NCI-H2081 treated with DMSO at 0.1 percent for 48 hours (cell line): ENCODE measurements around the gene GHR.
"Not testable (repeated sequence)": the region's sequence is repeated elsewhere in the genome, so short reads cannot be mapped to it uniquely, and the experiment has no call there.

Experiments used
- DNase-seq: peaks from one replicate; lab custom pipeline; 2025; lab: John Stamatoyannopoulos, UW

The GHR gene

DNA sequence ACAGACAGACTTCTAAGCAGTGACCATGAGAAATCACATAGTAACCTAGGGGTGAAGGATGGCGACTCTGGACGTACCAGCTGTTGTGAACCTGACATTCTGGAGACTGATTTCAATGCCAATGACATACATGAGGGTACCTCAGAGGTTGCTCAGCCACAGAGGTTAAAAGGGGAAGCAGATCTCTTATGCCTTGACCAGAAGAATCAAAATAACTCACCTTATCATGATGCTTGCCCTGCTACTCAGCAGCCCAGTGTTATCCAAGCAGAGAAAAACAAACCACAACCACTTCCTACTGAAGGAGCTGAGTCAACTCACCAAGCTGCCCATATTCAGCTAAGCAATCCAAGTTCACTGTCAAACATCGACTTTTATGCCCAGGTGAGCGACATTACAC lies 295.4 kb downstream of the GHR start:
- DNase-seq: no peak

GRCh38 chr5:42719034-42719433 lies 295.8 kb downstream of the GHR start:
- DNase-seq: no peak

DNA sequence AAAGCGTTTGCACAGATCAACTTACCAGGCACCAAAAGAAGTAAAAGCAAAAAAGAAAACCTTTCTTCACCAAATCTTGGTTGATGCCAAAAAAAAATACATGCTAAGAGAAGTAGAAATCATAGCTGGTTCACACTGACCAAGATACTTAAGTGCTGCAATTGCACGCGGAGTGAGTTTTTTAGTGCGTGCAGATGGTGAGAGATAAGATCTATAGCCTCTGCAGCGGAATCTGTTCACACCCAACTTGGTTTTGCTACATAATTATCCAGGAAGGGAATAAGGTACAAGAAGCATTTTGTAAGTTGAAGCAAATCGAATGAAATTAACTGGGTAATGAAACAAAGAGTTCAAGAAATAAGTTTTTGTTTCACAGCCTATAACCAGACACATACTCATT lies 297.0 kb downstream of the GHR start:
- DNase-seq: no peak

DNA sequence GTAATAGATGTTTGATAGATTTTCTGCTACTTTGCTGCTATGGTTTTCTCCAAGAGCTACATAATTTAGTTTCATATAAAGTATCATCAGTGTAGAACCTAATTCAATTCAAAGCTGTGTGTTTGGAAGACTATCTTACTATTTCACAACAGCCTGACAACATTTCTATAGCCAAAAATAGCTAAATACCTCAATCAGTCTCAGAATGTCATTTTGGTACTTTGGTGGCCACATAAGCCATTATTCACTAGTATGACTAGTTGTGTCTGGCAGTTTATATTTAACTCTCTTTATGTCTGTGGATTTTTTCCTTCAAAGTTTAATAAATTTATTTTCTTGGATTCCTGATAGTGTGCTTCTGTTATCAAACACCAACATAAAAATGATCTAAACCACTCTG lies 298.2 kb downstream of the GHR start:
- no peak for DNase-seq

- not testable (repeated sequence) for DNase-seq
Measured at GRCh38 chr5:42734531-42735058, 311.4 kb downstream of the GHR start.

GRCh38 chr5:42740920-42741319 lies 317.7 kb downstream of the GHR start:
- no peak for DNase-seq

DNA sequence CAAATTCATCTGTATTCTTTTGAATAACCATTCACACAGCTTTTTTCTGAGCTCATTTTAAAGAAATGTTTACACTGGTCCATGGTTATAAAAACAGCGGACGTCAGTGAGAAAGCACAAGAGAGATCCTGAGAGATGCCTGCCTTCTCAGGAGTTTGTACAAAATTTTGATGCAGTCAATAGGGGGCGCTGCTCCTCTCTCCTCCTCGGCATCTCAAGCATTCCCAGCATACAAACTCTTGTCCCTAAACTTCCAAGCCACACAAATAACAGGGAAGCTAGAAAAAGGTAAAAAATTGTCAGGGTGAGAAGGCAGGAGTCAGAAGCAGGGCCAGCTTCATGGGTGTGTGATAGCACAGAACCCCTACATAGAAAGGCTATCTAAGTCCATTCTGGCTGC lies 322.2 kb downstream of the GHR start:
- DNase-seq: no peak

GRCh38 chr5:42745856-42746255 lies 322.6 kb downstream of the GHR start:
- DNase-seq: no peak

GRCh38 chr5:42749020-42749419 lies 325.8 kb downstream of the GHR start:
- no peak for DNase-seq

- DNase-seq: no peak
Measured at GRCh38 chr5:42750507-42750906, 327.3 kb downstream of the GHR start.

DNA sequence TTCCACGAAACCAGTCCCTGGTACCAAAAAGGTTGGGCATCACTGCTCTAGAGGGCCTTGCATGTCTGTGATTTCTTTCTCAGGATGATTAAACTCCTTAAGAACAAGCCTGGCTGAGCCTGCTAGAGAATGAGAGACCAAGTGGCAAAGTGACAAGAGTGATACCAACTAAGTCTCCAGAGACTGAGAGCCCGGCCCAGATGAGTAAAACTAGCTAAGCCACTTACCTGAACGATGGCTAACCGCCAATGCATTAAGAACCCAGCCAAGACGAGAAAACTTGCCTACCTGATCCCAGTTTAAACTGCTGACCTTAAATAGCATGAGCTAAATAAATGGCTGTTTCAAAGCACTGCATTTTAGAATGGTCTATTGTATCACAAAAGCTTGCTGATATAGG lies 327.8 kb downstream of the GHR start:
- no peak for DNase-seq

GRCh38 chr5:42753099-42753498 lies 329.9 kb downstream of the GHR start:
- no peak for DNase-seq

DNA sequence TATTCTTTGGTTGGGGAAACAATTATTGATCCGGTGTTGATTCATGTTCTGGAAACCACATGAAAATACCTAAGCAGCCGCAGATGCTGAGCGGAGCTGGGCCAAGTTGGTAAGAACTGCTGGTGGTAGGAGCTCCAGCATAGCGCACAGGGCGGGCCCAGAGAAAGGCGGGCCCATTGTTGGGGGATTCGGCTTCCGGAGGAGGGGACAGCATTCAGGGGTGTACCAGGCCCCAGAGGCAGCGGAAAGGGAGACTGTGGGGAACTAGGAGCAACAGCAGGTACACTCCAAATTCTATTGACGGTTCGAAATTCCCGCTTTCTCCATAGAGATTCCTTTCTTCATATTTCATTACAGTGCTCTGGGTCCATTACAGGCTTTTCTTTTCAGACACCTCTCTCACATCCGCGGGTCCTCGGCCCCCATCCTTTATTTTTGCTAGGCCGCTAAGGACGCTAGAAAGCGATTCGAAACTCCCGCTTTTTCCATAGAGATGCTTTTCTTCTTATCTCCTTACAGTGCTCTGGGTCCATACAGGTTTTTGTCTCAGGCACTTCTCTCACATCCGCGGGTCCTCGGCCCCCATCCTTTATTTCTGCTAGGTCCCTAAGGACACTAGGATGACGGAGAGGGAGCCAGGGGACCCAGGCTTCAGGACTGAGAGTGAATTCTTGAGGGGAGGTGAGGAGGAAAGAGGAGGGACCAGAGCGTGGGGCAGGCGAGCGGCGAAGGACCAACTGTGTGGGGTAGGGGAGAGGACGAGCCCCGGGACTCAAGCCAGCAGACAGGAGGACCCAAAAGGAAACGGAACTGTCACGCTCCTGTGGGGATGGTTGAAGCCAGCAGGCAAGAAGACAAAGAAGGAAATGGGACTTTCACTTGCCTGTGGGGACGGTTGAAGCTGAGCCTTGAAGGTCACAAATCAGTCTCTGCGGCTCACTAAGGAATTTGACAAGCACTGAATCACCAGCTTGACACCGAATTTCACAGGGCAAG lies 333.7 kb downstream of the GHR start, which contains the start of gene CCDC152:
TSS of gene CCDC152 (plus strand) at position 213 of the 996 bp plus-strand sequence. CDS start 2,304 bp downstream, outside the sequence.
- no peak for DNase-seq

DNA sequence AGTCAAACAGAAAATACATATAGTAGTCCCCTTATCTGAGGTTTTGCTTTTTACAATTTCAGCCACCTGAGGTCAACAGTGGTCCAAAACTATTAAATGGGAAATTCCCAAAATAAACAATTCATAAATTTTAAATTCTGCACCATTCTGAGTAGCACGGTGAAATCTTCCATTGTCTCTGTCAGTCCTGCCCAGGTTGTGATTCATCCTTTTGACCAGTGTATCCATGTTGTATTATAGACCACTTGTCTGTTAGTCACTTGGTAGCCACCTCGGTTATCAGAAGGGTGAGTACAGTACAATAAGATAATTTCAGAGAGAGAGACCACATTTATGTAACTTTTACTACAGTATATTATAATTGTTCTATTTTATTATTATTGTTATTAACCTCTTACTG lies 336.2 kb downstream of the GHR start:
- no peak for DNase-seq

- DNase-seq: no peak
Measured at GRCh38 chr5:42760426-42760825, 337.2 kb downstream of the GHR start.

GRCh38 chr5:42761791-42762190 lies 338.6 kb downstream of the GHR start:
- no peak for DNase-seq

GRCh38 chr5:42767491-42768105 lies 344.4 kb downstream of the GHR start:
- DNase-seq: peak; percentile 13

DNA sequence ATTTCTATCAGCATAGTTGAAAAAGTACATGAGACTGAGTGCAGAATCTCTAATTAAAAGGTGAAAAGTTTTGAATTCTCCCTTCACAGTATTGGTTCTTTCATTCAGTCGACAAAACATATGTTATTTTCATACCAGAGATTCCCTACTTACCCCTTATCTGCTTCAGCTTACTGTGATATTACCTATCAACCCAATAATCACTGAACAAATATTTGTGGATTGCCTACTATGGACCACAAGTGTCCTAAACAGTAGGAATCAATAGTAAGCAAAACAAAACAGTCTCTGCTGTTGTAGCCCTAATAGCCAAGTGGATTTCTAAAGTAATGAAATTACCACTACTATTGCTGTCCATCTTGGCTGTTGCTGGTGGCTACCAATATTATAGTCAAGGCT lies 344.9 kb downstream of the GHR start:
- no peak for DNase-seq

GRCh38 chr5:42770003-42770402 lies 346.8 kb downstream of the GHR start:
- DNase-seq: no peak
